Mesendoderm (in vitro differentiated cells): ENCODE measurements around the gene PLIN1.

Experiments used
- DNase-seq: peaks from one replicate; pipeline ENCODE4 v3.0.0; 2013
- H2AK5ac ChIP-seq: 2 replicates; pipeline ENCODE4 v1.6.1; 2013; ENCODE audit warnings: low read length, inconsistent platforms
- H2BK120ac ChIP-seq: 2 replicates; pipeline ENCODE4 v1.6.1; 2013; ENCODE audit warnings: low read depth, mild to moderate bottlenecking, low read length, moderate library complexity, mixed read lengths
- H2BK15ac ChIP-seq: replicated peaks from 2 replicates; pipeline ENCODE4 v1.6.1; 2013; ENCODE audit warnings: low read depth, mild to moderate bottlenecking, moderate library complexity
- H2BK5ac ChIP-seq: 2 replicates; pipeline ENCODE4 v1.6.1; 2013; ENCODE audit warnings: low read length, inconsistent platforms
- H3K18ac ChIP-seq: 2 replicates; pipeline ENCODE4 v1.6.1; 2013; ENCODE audit warnings: mild to moderate bottlenecking, low read length, mixed read lengths
- H3K23ac ChIP-seq: one replicate; pipeline ENCODE4 v1.6.1; 2013; ENCODE audit warnings: low read length
- H3K27ac ChIP-seq: 2 replicates; pipeline ENCODE4 v1.5.1; 2013; ENCODE audit warnings: low read depth, mild to moderate bottlenecking, inconsistent platforms, low read length, moderate library complexity
- H3K27me3 ChIP-seq: 2 replicates; pipeline ENCODE4 v1.6.1; 2013; ENCODE audit warnings: low read length, control low read depth, mild to moderate bottlenecking, inconsistent platforms; ENCODE audit not compliant: insufficient read depth, poor library complexity
- H3K36me3 ChIP-seq: 2 replicates; pipeline ENCODE4 v1.6.1; 2013; ENCODE audit warnings: low read length, inconsistent platforms; ENCODE audit not compliant: control insufficient read depth, insufficient read depth
- H3K4ac ChIP-seq: one replicate; pipeline ENCODE4 v1.6.1; 2013; ENCODE audit warnings: low read depth, mild to moderate bottlenecking, low read length, moderate library complexity
- H3K4me1 ChIP-seq: 2 replicates; pipeline ENCODE4 v1.6.1; 2013; ENCODE audit warnings: low read depth, low read length, inconsistent platforms; ENCODE audit not compliant: control insufficient read depth
- H3K4me2 ChIP-seq: 2 replicates; pipeline ENCODE4 v1.6.1; 2013; ENCODE audit warnings: low read length
- H3K4me3 ChIP-seq: 2 replicates; pipeline ENCODE4 v1.5.1; 2013; ENCODE audit warnings: mild to moderate bottlenecking, low read length
- H3K56ac ChIP-seq: one replicate; pipeline ENCODE4 v1.6.1; 2013; ENCODE audit warnings: low read length
- H3K79me1 ChIP-seq: 2 replicates; pipeline ENCODE4 v1.6.1; 2013; ENCODE audit warnings: low read length, inconsistent platforms
- H3K79me2 ChIP-seq: 2 replicates; pipeline ENCODE4 v1.6.1; 2013; ENCODE audit warnings: mild to moderate bottlenecking, low read length; ENCODE audit not compliant: control insufficient read depth, insufficient read depth
- H3K9ac ChIP-seq: 2 replicates; pipeline ENCODE4 v1.6.1; 2013; ENCODE audit warnings: low read length, inconsistent platforms
- H4K5ac ChIP-seq: one replicate; pipeline ENCODE4 v1.6.1; 2013; ENCODE audit warnings: low read length
- H4K8ac ChIP-seq: one replicate; pipeline ENCODE4 v1.6.1; 2013; ENCODE audit warnings: low read depth, mild to moderate bottlenecking, control low read depth, low read length, moderate library complexity
- WGBS: extraction: QIAGEN DNeasy Blood & Tissue Kit; methylation state at CpG from one replicate; pipeline ENCODE4 v1.1.7; 2013; ENCODE audit warnings: low lambda C conversion rate, missing lambda C conversion rate; ENCODE audit not compliant: insufficient coverage; ENCODE audit errors: extremely low coverage; 5-methylcytosine and 5-hydroxymethylcytosine counted together

The PLIN1 gene

DNA sequence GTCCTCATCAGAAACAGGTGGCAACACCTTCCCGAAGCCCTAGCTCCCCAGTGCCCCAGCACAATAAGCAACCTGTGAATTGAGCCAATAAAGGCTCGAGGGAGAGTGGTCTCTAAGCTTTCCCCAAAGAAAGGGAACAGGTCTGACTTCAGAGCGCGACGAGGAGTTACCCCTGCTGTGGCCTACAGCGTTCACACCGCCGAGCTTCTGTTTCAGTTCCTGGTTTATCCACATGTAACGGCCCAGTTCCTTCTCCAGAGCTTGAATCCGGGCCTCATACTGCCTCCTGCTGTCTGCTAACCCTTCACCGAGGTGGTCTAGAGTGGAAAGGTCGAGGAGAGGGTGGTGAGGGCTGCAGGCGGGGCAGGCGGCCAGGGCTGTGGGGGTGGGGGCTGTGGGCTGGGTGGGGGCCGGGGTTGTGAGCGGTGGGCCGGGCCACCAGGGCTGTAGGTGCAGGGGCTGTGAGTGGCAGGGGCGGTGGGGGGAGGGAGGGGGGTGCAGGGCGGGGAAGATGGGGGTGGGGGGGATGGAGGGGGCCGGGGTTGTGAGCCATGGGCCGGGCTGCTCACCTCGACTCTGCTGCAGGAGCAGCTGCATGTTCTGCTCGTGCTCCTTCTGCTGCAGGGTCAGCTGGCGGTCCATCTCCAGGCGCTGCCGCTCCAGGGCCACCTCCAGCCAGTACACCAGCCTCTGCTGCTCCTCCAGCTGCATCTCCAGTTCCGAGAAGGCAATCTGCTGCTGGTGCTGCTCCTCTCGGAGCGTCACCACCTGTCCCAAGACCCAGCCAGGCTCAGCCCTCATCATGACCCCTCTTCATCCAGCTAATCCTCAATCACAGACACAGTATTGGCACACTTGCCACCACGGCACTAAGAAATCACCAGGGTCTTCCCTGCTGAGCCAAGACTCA lies 50.1 kb downstream of the PLIN1 start:
- no peak overlapping the region for H3K23ac ChIP-seq
- H2AK5ac ChIP-seq: no peak overlapping the region
- DNase-seq: no peak
- H3K4me2 ChIP-seq: no peak overlapping the region
- no CpG with 5 or more reads among the region's 30 CpGs for WGBS
- H3K4me3 ChIP-seq: no peak overlapping the region
- no peak overlapping the region for H2BK15ac ChIP-seq
- H3K4ac ChIP-seq: no peak overlapping the region
- no peak overlapping the region for H3K56ac ChIP-seq
- H3K79me1 ChIP-seq: peaks cover 3% of the 10 kb centered on the region
- H4K8ac ChIP-seq: no peak overlapping the region
- no peak overlapping the region for H3K27ac ChIP-seq
- H3K79me2 ChIP-seq: no peaks in the 10 kb centered on the region
- no peaks in the 10 kb centered on the region for H3K4me1 ChIP-seq
- no peak overlapping the region for H4K5ac ChIP-seq
- H3K36me3 ChIP-seq: peaks cover 63% of the 10 kb centered on the region
- no peak overlapping the region for H3K18ac ChIP-seq
- H3K9ac ChIP-seq: no peak overlapping the region
- no peaks in the 10 kb centered on the region for H3K27me3 ChIP-seq
- H2BK120ac ChIP-seq: no peak overlapping the region
- H2BK5ac ChIP-seq: no peak overlapping the region

DNA sequence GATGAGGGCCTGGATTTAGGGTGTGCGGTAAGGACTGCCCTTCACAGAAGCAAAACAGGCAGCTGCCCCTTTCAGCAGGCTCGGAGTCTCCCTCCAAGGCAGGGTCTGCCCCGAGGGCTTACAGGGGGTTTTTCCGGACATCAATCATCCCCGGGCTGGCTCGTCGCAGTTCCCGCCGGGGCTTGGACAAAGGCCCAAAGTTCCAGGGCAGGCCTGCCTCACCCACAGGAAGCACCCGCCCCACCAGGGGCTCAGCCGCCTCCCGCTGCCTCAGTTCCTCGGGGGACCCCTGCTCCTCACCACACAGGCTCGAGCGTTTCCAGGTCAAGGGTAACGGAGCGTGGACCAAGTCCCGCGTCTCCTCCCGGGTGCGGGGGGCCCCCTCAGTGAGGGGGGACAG lies 50.9 kb downstream of the PLIN1 start:
- no peak for DNase-seq
- Histone ChIP-seq H2BK5ac (no peak overlapping the region), H2BK15ac (no peak overlapping the region), H3K79me1 (peaks cover 3% of the 10 kb centered on the region), H3K56ac (no peak overlapping the region), H2BK120ac (no peak overlapping the region), H3K27ac (no peak overlapping the region), H3K23ac (no peak overlapping the region), H3K36me3 (peaks cover 62% of the 10 kb centered on the region), H3K4ac (no peak overlapping the region), H3K4me1 (no peaks in the 10 kb centered on the region), H3K79me2 (no peaks in the 10 kb centered on the region), H4K5ac (no peak overlapping the region), H3K18ac (no peak overlapping the region), H3K27me3 (no peaks in the 10 kb centered on the region), H3K4me3 (no peak overlapping the region), H3K4me2 (no peak overlapping the region), H3K9ac (no peak overlapping the region), H4K8ac (no peak overlapping the region), H2AK5ac (no peak overlapping the region)
- WGBS: no CpG with 5 or more reads among the region's 21 CpGs

DNA sequence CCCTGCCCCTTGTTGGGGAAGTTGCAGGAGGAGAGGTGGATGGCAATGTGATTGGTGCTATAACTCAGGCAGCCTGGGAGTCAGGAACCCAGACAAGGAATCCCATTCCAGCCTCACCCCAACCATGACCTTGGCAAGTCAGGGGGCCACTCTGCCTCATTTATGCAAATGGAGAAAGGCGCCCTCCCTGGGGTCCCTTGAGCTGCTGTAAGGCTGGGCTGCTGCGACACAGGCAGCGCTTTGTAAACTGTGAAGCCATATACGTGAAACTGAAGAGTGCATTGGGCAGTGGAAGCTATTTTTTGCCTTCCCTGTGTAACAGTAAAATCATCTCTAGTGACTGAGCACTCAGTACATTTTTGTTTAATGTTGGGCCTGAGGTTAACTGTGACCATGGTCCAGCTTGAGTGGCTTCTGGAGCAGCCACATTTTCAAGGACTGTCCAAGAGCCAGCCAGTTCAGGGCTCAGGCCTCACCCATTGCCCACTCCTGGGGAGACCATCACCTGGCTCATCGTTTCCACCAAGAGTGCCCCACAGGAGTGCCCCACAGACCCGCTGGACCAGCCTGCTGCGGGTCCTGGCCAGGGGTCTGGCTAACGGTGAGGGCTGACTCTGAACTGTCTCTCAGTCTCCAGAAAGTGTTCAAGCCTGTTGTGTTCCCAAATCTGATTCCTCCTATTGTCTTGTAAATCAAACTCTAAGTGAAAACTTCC lies 51.8 kb downstream of the PLIN1 start:
- no peak for DNase-seq
- no peak overlapping the region for H4K8ac ChIP-seq
- no peak overlapping the region for H3K18ac ChIP-seq
- H3K4me1 ChIP-seq: no peaks in the 10 kb centered on the region
- WGBS: no CpG with 5 or more reads among the region's 8 CpGs
- H3K4me3 ChIP-seq: no peak overlapping the region
- H4K5ac ChIP-seq: no peak overlapping the region
- H3K79me1 ChIP-seq: peaks cover 3% of the 10 kb centered on the region
- no peak overlapping the region for H3K4ac ChIP-seq
- H3K23ac ChIP-seq: no peak overlapping the region
- no peaks in the 10 kb centered on the region for H3K27me3 ChIP-seq
- H2BK120ac ChIP-seq: no peak overlapping the region
- peaks cover 58% of the 10 kb centered on the region for H3K36me3 ChIP-seq
- no peak overlapping the region for H2BK5ac ChIP-seq
- no peak overlapping the region for H2AK5ac ChIP-seq
- H3K27ac ChIP-seq: no peak overlapping the region
- no peak overlapping the region for H3K9ac ChIP-seq
- no peak overlapping the region for H3K4me2 ChIP-seq
- no peaks in the 10 kb centered on the region for H3K79me2 ChIP-seq
- H3K56ac ChIP-seq: no peak overlapping the region
- no peak overlapping the region for H2BK15ac ChIP-seq

DNA sequence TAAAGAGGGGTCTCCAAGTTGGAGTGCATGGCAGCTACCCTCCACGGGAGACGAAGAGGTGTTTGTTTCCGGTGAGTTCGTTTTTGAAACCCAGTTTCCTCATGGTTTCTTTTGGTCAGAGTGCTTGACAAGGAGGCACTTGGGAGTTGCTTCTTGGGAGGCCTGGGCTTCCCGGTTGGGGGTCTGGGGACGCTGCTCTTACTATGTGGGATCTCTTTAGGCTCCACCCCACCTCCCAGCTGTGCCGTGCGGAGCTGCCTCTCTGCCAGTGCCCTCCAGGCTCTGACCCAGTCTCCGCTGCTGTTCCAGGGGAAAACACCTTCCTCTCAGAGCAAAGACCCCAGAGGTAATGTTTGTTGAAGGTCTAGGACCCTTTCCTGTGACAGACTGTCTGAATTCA lies 53.5 kb downstream of the PLIN1 start:
- Histone ChIP-seq H2BK120ac (no peak overlapping the region), H3K27ac (no peak overlapping the region), H3K79me1 (peaks cover 3% of the 10 kb centered on the region), H4K5ac (no peak overlapping the region), H3K27me3 (no peaks in the 10 kb centered on the region), H3K4ac (no peak overlapping the region), H3K4me3 (no peak overlapping the region), H3K56ac (no peak overlapping the region), H3K36me3 (peaks cover 62% of the 10 kb centered on the region), H2BK5ac (no peak overlapping the region), H2AK5ac (no peak overlapping the region), H2BK15ac (no peak overlapping the region), H3K23ac (no peak overlapping the region), H3K4me1 (no peaks in the 10 kb centered on the region), H4K8ac (no peak overlapping the region), H3K9ac (no peak overlapping the region), H3K18ac (no peak overlapping the region), H3K4me2 (no peak overlapping the region), H3K79me2 (no peaks in the 10 kb centered on the region)
- no peak for DNase-seq
- no CpG with 5 or more reads among the region's 9 CpGs for WGBS

DNA sequence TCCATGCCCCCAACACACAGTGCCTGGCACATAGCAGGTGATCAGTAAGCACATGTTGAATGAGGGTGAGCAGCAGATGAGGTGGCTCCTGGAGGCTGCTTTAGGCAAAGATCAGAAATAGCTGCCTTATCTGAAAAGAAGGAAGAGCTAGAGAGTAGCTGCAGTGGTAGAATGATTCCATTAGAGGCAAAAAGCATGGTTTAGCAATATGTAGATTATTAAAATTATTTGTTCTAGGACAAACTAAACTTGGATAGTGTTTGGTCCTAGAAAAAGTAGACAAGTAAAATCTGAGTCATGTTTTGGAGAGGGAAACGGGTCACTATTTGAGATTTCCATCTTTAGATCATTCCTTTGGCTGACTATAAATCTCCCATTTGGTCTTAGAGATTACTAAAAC lies 56.0 kb downstream of the PLIN1 start:
- Histone ChIP-seq H3K4me3 (no peak overlapping the region), H2BK5ac (no peak overlapping the region), H3K27me3 (no peaks in the 10 kb centered on the region), H3K4ac (no peak overlapping the region), H2BK120ac (no peak overlapping the region), H3K4me1 (no peaks in the 10 kb centered on the region), H2BK15ac (no peak overlapping the region), H3K9ac (no peak overlapping the region), H2AK5ac (no peak overlapping the region), H3K36me3 (peaks cover 44% of the 10 kb centered on the region), H3K18ac (no peak overlapping the region), H3K79me2 (no peaks in the 10 kb centered on the region), H4K5ac (no peak overlapping the region), H4K8ac (no peak overlapping the region), H3K23ac (no peak overlapping the region), H3K27ac (no peak overlapping the region), H3K79me1 (peaks cover 3% of the 10 kb centered on the region), H3K56ac (no peak overlapping the region), H3K4me2 (no peak overlapping the region)
- DNase-seq: no peak
- WGBS: no CpG with 5 or more reads among the region's 1 CpG
